Astrocyte (in vitro differentiated cells and primary cell): ENCODE results near the gene TMEM221.

Source experiments
- EZH2 ChIP-seq: IDR thresholded peaks from 2 replicates; pipeline ENCODE4 v1.6.1; 2012; ENCODE audit warnings: mild to moderate bottlenecking, low read length, inconsistent platforms; ENCODE audit not compliant: insufficient read depth
- TF ChIP-seq, protein P1 (sequence below): IDR thresholded peaks from 2 replicates; pipeline ENCODE4 v1.5.1; 2011; ENCODE audit warnings: low read depth, mild to moderate bottlenecking, inconsistent platforms, low read length, moderate library complexity; ENCODE audit not compliant: insufficient read depth

DNA sequence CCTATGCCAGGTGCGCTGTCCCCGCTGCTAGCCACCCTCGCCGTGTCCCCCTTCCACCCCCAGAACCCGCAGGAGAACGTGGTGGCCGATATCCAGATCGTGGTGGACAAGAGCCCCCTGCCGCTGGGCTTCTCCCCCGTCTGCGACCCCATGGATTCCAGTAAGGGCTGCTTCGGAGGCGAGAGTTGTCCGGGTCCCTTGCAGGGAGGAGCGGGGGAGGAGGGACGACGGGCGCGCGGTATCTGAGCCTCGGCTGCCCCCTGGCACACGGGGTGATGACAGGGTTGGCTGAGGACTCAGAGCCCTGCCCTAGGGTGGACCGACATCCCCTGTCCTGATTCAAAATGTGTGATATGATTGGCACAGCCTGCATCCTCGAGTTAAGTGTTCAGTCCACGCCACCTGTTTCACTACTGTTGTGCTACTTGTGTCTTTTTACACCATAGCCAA is 28.0 kb downstream of the TMEM221 start:
- TF ChIP-seq, protein P1, sequence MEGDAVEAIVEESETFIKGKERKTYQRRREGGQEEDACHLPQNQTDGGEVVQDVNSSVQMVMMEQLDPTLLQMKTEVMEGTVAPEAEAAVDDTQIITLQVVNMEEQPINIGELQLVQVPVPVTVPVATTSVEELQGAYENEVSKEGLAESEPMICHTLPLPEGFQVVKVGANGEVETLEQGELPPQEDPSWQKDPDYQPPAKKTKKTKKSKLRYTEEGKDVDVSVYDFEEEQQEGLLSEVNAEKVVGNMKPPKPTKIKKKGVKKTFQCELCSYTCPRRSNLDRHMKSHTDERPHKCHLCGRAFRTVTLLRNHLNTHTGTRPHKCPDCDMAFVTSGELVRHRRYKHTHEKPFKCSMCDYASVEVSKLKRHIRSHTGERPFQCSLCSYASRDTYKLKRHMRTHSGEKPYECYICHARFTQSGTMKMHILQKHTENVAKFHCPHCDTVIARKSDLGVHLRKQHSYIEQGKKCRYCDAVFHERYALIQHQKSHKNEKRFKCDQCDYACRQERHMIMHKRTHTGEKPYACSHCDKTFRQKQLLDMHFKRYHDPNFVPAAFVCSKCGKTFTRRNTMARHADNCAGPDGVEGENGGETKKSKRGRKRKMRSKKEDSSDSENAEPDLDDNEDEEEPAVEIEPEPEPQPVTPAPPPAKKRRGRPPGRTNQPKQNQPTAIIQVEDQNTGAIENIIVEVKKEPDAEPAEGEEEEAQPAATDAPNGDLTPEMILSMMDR, result no peak
- TF ChIP-seq EZH2, result no peak
